Esophagus squamous epithelium (tissue), 5 donors: Measurements from ENCODE around the gene LRP1. TPM values are rescaled to one million over a fixed set of nuclear protein-coding genes. Genes with fewer than 3 reads are reported as not detected.
A peak's percentile ranks its signal among the peaks of the same experiment; 100 is the strongest.

Experiments used
- DNase-seq: peaks from one replicate; lab custom pipeline; 2025; lab: John Stamatoyannopoulos, UW
- H3K27ac ChIP-seq, 4 donors: fragments of 200-600 bp; sonication (generic); one replicate each; pipeline ENCODE4 v1.5.1; 2016 to 2019; ENCODE audit warnings: mild to moderate bottlenecking in 1 of 4
- H3K27me3 ChIP-seq, 4 donors: fragments of 200-600 bp; sonication (generic); 1 replicate in 3 of 4; 2 replicates in 1 of 4; pipeline versions ENCODE4 v1.5.1 to v1.6.0; 2017 to 2021; ENCODE audit warnings: antibody characterized with exemption in 1 of 4
- H3K36me3 ChIP-seq, 3 donors: fragments of 200-600 bp; sonication (generic); one replicate each; pipeline ENCODE4 v1.5.1; 2016 to 2019
- H3K4me1 ChIP-seq, 3 donors: fragments of 200-600 bp; sonication (generic); one replicate each; pipeline ENCODE4 v1.5.1; 2017 to 2019
- H3K4me3 ChIP-seq, 4 donors: fragments of 200-600 bp; sonication (generic); 1 replicate in 3 of 4; 2 replicates in 1 of 4; pipeline ENCODE4 v1.5.1; 2016 to 2019; ENCODE audit warnings: mild to moderate bottlenecking in 2 of 4, moderate library complexity in 1 of 4
- H3K9me3 ChIP-seq, 3 donors: fragments of 200-600 bp; sonication (generic); one replicate each; pipeline ENCODE4 v1.5.1; 2016 to 2019
- CTCF ChIP-seq, 6 experiments: fragments of 450-650 bp in 4 of 6; fragments of 200-600 bp in 2 of 6; sonication (generic) in 2 of 6; IDR thresholded peaks; one replicate each; pipeline ENCODE4 v1.5.1; 2016 to 2019; ENCODE audit warnings: antibody characterized with exemption in 6 of 6, mild to moderate bottlenecking in 4 of 6, moderate library complexity in 4 of 6
- POLR2A ChIP-seq, 4 donors: fragments of 450-650 bp; IDR thresholded peaks; one replicate each; pipeline ENCODE4 v1.6.1; 2017; ENCODE audit warnings: antibody characterized with exemption in 4 of 4, mild to moderate bottlenecking in 4 of 4, moderate library complexity in 3 of 4
- WGBS, 2 donors: methylation state at CpG; one replicate each; pipeline ENCODE4 v1.1.5; 2018; 5-methylcytosine and 5-hydroxymethylcytosine counted together
- intact Hi-C: fragments of 100-400 bp; cut with DNase I; formaldehyde crosslinking; loops from one replicate; pipeline ENCODE4 v1.15.0; 2022
- total RNA-seq, 4 donors: library from RNA; depleted of rRNA; stranded (reverse); fragments of >200 nt; gene quantifications; one replicate each; pipeline ENCODE4 v1.1.0, GENCODE V29; 2016
- donor health status: DM: yes; HTN: yes; CAD: no.

LRP1 gene
- total RNA-seq, 4 donors from 2014 or later: 60.8 to 147 (median 81.9) TPM

GRCh38 chr12:57181072-57181471 is 52.8 kb downstream of the LRP1 start:
- 68 to 80% methylated on average over 7 to 9 of the region's 9 CpGs for WGBS, 2 donors
- H3K4me3 ChIP-seq: no peak overlapping the region
- H3K9me3 ChIP-seq: no peaks in the 10 kb centered on the region
- H3K27ac ChIP-seq: peak overlapping the region; percentile 40 to 87 (median 66)
- no peaks in the 10 kb centered on the region for H3K27me3 ChIP-seq
- peaks cover 49 to 92% (median 65%) of the 10 kb centered on the region in 3 donors for H3K36me3 ChIP-seq
- peaks cover 10 to 73% (median 25%) of the 10 kb centered on the region in 3 donors for H3K4me1 ChIP-seq
- intact Hi-C loops: no loop called here
- TF ChIP-seq CTCF (IDR thresholded peaks at IDR 0.05) (no peak), POLR2A (IDR thresholded peaks at IDR 0.05) (no peak)
- no peak for DNase-seq

- Histone ChIP-seq H3K4me1 (peaks cover 6 to 67% (median 19%) of the 10 kb centered on the region in 3 donors), H3K9me3 (no peaks in the 10 kb centered on the region), H3K27ac (peak overlapping the region; percentile 40 to 87 (median 66)), H3K4me3 (no peak overlapping the region), H3K27me3 (no peaks in the 10 kb centered on the region), H3K36me3 (peaks cover 53 to 92% (median 64%) of the 10 kb centered on the region in 3 donors)
- intact Hi-C loops: loop anchor here (2.0 kb wide), 1 partner anchor 55 kb away; no protein-coding TSS in a partner anchor
- no peak for DNase-seq
- 44 to 55% methylated on average over 5 of the region's 5 CpGs for WGBS, 2 donors
- TF ChIP-seq POLR2A (IDR thresholded peaks at IDR 0.05): no peak
Observed at GRCh38 chr12:57181561-57182155, 53.4 kb downstream of the LRP1 start.

GRCh38 chr12:57182918-57183575 is 54.8 kb downstream of the LRP1 start:
- DNase-seq: no peak
- no peaks in the 10 kb centered on the region for H3K9me3 ChIP-seq
- H3K27me3 ChIP-seq: no peaks in the 10 kb centered on the region
- intact Hi-C loops: loop anchor here (2.0 kb wide), 1 partner anchor 56 kb away; no protein-coding TSS in a partner anchor
- WGBS, 2 donors: 11 to 73% methylated on average over 2 to 6 of the region's 13 CpGs
- peaks cover 59 to 92% (median 69%) of the 10 kb centered on the region in 3 donors for H3K36me3 ChIP-seq
- H3K4me3 ChIP-seq: no peak overlapping the region
- H3K4me1 ChIP-seq: peaks cover 6 to 53% (median 13%) of the 10 kb centered on the region in 3 donors
- peak overlapping the region in 3 of 4 donors; percentile 60 to 87 (median 71) for H3K27ac ChIP-seq
- no peak for TF ChIP-seq POLR2A (IDR thresholded peaks at IDR 0.05)
- peak; percentile 85 to 98 (median 94) for TF ChIP-seq CTCF (IDR thresholded peaks at IDR 0.05)

GRCh38 chr12:57183939-57184725 is 55.8 kb downstream of the LRP1 start:
- Histone ChIP-seq H3K36me3 (peaks cover 63 to 92% (median 69%) of the 10 kb centered on the region in 3 donors), H3K27ac (no peak overlapping the region), H3K4me1 (peaks cover 6 to 44% (median 13%) of the 10 kb centered on the region in 3 donors), H3K27me3 (no peaks in the 10 kb centered on the region), H3K9me3 (no peaks in the 10 kb centered on the region), H3K4me3 (no peak overlapping the region)
- no peak for DNase-seq
- TF ChIP-seq CTCF (IDR thresholded peaks at IDR 0.05): no peak
- TF ChIP-seq POLR2A (IDR thresholded peaks at IDR 0.05): no peak
- WGBS, 2 donors: 91 to 94% methylated on average over 12 to 17 of the region's 22 CpGs
- intact Hi-C loops: loop anchor here (2.0 kb wide), 1 partner anchor 57 kb away; no protein-coding TSS in a partner anchor

- DNase-seq: no peak
- no peak overlapping the region for H3K27ac ChIP-seq
- H3K4me3 ChIP-seq: no peak overlapping the region
- no peaks in the 10 kb centered on the region for H3K9me3 ChIP-seq
- H3K4me1 ChIP-seq: peaks cover 6 to 31% (median 13%) of the 10 kb centered on the region in 3 donors
- peaks cover 50 to 92% (median 62%) of the 10 kb centered on the region in 3 donors for H3K36me3 ChIP-seq
- intact Hi-C loops: loop anchor here (5.0 kb wide), 1 partner anchor 118 kb away; no protein-coding TSS in a partner anchor
- 92 to 100% methylated on average over 1 to 16 of the region's 25 CpGs for WGBS, 2 donors
- TF ChIP-seq POLR2A (IDR thresholded peaks at IDR 0.05) (no peak), CTCF (IDR thresholded peaks at IDR 0.05) (no peak)
- H3K27me3 ChIP-seq: no peaks in the 10 kb centered on the region
Observed at GRCh38 chr12:57185403-57185802, 57.1 kb downstream of the LRP1 start.
